A172 (cell line): Measurements from ENCODE around the gene CAMK1D. TPM values are rescaled to one million over a fixed set of nuclear protein-coding genes. Genes with fewer than 3 reads are reported as not detected.

Experiments
- DNase-seq: peaks from one replicate; pipeline ENCODE4 v3.0.0-alpha.2; 2015; ENCODE audit warnings: low spot score
- total RNA-seq: library from RNA; depleted of rRNA; stranded (reverse); fragments of >200 nt; shearing (Covaris generic); gene quantifications from 2 replicates; pipeline ENCODE4 v1.2.3, GENCODE V29; 2014

CAMK1D gene
- total RNA-seq, 1 experiment from 2014 or later: 2.6 TPM

DNA sequence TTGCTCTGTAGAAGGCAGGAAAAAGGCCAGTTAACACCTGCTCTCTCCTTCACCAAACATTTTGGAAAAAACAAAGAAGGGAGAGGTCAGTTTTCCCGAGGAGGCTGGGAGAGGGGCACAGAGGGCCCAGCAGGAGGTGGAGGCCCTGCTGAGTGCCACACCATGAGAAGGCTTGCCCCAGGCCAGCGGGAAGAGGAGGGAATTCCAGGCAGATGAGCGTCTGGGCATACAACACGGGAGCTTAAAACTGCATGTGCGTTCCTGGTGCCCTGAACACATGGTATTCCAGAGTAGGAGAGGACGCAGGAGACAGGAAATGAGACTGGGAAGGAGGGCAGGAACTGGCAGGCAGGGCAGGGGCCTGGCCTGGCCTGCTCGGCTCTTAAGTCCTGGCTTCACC is 469.7 kb downstream of the CAMK1D start:
- peak; percentile 22 for DNase-seq

DNA sequence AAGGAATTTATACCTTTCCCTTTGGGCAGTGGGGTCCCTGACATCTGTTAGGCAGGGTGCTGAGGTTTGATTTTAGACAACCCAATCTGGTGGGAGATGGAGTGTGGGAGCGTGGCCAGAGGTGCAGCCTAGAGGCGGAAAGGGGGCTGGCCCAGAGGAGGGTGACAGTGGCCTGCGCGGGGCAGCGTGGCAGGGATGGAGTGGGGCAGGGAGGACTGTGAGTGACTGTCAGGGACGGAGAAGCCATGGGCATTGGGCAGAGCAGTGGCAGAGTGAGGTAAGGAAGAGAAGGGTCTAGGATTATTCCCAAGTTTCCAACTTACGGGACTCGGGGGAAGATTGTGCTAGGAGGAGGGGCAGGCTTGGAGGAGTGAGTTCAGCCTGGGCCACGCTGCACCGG is 470.3 kb downstream of the CAMK1D start:
- no peak for DNase-seq

DNA sequence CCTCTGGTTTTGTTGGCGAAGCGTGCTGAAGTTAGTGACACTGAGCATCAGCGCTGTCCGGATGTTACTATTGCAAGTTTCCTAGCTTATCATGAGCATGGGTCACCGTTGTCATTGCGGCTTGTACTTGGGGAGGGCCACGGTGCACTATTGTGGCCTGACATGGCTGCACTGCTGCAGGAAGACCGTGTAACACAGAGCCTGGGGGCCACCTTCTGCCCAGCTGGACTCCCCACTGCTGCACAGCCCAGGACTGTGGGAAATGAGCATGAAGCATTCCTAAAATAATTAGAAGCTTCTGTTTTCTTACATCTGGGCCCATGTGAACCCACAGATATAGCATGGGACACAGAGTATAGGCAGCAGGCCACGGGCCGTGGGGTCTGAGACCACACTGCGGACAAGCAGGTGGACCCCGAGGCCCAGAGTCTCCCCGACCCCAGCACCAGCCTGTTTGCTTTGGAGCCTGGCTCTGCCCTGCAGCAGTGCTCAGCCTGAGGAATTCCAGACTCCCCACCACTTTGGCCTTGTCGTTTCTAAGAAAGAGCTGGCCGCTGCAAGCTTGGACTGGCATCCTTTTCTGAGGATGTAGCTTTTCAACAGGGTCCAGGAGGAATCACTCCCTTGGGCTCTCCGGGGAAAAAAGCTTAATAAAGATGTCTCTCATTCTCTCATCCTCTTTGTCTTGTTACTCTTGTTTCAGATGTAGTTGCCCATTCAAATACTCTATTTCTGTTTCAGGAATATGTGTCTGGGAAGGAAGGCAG is 473.0 kb downstream of the CAMK1D start:
- no peak for DNase-seq

DNA sequence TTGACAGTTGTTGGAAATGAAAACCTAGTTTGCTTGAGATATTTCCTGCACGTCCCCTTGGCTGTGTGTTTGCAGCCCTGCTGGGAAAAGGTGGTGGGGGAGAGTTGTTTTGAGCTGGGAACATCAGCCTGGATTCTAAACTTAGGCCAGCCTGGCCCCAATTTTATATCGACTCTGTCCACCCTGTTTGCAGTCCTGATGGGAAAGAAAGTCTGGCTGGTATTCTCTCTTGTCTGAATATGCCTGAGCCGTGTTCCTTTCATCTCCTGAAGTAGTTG is 473.5 kb downstream of the CAMK1D start:
- no peak for DNase-seq

DNA sequence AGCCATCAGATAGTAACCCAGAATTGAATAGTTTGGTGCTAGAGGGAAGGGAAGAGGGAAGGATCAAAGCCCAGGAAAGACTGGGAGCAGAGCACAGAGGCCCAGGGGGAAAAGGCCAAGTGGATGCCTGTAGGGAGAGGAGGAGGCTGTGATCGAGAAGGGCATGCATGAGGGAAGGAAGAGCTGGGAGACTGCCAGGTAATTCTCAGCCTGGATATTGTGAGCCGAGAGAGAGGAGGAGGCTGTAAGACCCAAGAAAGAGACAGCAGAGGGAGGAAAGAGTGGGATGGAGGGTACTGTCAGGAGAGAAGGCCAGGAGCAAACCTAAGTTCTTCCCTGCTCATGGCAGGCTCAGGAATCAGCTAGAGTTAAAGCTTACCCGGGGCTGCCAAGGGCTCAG is 474.0 kb downstream of the CAMK1D start:
- no peak for DNase-seq

DNA sequence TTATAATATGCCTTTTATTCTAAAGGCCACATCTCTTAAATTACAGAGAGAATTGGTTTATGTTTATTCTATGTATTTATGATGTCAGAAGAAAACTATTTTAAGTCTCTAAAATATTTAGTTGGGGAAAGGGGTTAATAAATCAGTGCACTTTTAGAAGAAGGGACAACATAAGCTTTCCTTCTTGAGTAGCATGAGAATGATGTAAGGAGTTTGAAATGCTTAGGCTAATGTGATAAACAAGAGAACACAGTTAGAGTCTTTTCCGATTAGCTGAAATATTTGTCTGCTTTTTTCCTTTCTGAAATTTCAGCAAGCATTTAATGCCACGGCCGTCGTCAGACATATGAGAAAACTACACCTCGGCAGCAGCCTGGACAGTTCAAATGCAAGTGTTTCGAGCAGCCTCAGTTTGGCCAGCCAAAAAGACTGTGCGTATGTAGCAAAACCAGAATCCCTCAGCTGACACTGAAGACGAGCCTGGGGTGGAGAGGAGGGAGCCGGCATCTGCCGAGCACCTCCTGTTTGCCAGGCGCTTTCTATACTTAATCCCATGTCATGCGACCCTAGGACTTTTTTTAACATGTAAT is 476.0 kb downstream of the CAMK1D start:
- no peak for DNase-seq

DNA sequence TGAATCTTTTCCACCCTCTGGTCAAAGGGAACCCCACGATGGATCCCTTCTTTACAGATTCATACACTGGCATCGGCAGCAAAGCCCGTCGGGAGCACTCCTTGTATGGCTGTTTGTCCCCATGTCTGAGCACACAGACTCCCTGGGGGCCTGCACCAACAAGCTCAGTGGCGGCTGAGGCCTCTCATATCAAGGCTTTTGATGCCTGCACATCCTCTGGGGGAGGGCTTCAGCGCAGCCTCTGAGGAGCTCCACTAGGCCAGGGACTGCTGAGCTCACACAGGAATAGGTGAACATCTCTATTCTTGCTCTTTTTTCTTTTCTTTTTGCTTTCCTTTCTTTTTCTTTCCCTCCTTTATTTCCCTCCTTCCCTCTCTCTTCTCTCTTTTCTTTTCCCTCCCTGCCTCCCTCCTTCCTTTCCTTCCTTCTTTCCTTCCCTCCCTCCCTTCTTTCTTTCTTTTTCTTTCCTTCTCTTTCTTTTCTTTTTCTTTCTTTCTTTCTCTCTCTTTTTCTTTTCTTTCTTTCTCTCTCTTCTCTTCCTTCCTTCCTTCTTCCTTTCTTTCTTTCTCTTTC is 477.5 kb downstream of the CAMK1D start:
- no peak for DNase-seq

DNA sequence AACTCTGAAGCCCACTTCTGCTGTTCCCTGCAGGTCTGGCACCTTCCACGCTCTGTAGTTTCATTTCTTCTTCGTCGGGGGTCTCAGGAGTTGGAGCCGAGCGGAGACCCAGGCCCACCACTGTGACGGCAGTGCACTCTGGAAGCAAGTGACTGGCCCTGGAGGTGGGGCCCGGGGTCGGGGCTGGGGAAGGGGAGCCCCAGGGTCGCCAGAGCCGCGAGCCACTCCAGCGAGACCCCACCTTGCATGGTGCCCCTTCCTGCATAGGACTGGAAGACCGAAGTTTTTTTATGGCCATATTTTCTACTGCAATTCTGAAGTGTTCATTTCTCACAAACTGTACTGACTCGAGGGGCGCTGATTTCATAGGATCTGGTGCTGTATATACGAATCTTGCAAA is 479.4 kb downstream of the CAMK1D start:
- no peak for DNase-seq

DNA sequence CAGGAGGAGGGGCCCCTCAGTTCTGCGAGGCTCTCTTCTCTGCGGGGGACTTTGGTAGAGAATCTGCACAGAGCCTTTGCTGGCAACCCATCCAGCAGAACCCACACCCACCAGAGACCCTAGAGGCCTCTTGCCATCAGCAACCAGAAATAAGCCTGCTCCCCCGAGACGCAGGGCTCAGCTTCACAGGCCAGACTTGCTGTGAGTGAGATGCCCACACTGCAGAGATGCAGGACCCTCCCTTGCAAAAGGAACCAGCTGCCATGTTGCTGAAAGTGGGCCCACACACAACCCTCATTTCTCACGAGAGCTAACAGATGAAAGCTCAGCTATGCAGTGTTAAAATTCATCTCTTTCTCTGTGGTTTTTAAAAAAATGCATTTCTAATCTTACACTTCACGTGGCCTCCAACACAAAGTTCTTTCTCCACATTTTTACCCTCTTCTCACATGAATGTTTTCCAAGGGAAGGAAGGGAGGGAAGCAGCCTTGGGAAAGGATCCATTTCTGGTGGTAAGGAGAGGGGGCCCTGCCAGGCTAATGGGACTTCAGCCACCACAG is 480.6 kb downstream of the CAMK1D start:
- no peak for DNase-seq

DNA sequence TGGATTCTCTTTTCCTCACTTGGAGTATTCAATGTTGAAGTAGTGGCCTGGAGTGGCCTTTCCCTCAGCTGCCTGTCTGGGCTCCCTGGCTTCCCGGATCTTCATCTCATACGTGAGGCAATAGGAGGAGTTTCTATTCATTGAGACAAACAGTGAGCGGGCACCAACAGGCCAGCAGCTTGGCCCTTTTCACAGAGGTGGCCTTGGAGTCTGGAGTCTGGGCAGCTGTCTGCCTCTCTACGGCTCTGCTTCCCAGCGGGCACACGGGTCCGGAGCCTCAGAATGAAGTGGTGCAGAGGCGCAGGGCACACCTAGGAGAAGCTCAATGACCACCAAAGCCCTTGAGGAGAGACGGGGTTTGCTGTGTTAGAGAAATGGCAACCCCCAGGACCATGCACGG is 482.7 kb downstream of the CAMK1D start:
- no peak for DNase-seq

DNA sequence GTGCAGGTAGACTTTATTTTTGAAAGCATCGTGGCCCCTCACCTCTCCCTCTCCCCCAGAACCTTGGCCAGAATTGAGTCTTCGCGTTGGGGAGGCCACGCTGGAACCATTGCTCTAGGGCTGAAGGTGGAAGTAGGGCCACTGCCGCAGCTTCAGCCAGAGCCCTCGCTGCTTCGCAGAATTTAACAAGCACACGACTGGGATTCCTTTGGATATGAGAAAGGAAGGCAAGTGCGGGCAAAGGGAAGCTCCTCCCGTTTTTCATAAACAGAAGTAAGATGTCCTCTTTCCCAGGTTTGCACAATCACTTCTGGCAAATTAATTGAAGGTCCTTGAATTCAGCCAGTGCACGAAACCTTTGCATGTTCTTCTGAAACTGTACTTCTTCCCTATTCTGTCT is 484.1 kb downstream of the CAMK1D start:
- DNase-seq: no peak

DNA sequence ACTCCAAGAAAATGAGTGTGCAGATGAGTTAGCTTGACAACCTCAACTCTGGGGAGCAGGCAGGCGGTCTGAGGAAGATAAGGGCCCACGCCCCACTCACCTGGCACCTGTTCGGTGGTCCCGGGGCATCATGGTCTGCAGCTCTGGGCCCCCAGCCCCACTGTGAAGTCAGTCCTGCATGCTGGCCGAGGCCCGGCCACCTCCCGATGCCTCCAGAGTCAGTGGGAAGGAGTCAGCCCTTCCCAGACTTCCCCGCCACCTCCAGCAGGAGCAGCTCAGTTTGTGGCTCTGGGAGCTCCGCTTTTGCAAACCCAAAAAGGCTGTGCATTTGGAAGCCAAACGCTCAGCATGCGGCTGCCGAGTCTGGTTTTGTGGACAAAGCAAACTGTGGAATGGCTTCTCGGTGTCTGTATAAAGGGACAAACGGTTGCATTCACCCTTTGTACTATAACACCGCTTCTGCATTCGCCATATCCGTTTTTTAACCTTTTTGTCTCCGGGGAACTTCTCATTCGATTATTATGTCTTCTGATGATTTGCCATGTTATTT is 484.8 kb downstream of the CAMK1D start:
- no peak for DNase-seq

DNA sequence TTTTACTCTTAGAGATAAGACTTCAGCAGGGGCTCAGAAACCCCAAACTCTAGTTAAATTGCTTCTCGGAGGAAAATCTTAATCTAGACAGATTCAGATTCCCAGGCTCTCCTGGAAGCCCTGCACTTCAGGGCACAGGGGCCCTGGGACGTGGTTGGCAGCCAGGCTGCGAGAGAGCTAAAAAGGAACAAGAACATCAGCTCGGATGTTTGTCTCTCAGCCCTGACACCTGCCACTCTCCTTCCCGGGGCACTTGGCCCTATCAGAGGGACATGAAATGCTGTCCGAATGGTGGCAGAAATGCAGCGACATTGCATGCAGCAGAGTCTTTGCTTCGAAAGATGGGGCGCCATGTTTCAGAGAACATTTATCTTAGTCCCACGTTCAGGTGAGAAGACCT is 485.4 kb downstream of the CAMK1D start:
- DNase-seq: no peak

DNA sequence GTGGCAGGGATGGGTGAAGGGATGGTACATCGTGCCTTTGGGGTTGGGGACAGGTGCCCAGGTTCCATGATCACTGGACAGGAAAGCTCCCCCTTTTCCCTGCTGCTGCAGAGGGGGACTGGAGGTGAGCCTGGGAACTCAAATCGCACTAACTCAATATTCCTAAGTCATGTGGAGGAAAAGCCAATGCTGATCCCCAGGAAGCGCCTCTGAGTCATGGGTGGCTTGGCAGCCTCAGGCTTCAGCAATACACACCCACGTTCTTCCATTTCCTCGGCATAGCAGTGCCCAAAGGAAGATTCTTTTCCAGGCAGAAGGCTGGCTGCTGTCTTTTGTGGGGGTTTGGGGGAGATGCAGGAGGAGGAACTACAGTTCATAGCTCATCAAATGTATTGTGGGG is 486.4 kb downstream of the CAMK1D start:
- no peak for DNase-seq

DNA sequence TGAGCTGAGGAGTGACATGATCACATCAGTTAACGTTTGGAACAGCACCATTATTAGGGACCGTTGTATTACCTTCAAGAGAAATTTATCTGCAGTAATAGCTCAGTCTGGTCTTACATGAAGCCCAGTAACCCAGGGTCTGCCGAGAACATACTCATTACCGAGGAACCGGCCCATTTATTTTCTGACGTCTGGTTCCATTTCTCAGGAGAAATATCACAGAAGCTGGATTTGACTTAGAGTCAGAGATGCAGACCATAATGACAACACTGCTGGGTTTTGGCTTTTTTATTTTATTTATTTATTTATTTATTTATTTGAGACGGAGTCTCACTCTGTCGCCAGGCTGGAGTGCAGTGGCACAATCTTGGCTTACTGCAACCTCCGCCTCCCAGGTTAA is 489.0 kb downstream of the CAMK1D start:
- DNase-seq: no peak

DNA sequence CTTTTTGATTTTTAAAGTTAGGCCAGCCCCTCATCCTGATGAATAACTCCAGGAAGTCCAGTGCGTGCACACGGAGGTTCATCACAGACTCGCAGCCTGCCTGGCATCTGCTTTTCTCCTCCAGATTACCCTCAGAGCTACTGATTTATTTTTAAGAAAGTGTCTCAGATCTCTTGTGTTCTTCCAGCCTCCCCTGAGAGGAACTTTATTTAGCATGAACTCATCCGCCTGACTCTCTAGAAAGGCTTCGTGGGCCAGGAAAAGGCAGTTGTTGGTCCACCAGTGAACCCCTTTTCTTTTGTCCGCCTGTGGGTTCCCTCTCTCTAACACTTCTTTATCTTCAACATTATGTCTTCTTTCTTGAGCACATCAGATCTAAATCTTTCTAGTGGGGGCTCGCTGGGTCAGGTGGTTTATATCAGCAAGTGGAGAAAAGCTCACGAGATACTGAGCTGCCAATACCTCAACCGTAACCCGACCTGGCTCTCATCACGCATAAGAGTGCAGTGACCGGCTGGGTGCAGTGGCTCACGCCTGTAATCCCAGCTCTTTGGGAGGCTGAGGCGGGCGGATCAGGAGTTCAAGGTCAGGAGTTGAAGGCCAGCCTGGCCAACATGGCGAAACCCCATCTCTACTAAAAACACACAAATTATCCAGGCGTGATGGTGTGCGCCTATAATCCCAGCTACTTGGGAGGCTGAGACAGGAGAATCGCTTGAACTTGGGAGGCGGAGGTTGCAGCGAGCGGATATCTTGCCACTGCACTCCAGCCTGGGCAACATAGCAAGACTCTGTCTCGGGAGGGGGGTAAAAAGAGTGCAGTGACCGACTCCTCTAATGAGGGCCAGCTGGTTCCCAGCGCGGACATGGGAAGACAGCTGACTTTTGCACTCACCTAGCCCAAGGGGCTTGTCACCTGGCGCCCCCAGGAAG is 489.9 kb downstream of the CAMK1D start:
- DNase-seq: no peak

DNA sequence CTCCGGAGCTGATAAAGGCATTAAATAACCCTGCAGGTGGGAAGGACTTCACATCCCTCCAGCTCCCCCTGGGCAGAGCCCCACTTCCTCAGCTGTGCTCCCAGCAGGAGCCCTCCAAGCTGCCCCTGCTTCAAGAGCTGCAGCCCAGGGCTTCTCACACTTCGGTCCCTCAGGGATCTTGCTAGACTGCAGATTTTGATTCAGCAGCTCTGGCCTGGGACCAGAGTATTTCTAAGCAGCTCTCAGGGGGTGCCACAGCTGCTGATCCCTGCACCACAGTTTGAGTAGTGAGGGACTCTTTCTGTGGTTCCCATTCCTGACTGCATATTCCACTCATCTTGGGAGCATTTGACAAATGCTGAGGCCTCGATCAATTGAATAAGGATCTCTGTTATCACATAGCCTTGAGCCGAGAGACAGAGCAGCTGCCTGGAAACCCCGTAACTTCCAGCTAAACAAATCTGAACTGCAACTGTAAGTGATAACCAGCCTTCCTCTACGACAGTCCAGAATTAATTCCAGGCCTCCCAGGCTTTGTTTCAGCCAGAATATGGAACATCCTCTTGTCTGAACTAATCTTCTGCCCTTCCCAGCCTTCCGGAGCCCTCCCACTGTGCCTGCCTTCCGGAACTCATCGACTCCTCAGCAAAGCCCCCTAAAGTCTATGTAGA is 490.7 kb downstream of the CAMK1D start:
- no peak for DNase-seq

DNA sequence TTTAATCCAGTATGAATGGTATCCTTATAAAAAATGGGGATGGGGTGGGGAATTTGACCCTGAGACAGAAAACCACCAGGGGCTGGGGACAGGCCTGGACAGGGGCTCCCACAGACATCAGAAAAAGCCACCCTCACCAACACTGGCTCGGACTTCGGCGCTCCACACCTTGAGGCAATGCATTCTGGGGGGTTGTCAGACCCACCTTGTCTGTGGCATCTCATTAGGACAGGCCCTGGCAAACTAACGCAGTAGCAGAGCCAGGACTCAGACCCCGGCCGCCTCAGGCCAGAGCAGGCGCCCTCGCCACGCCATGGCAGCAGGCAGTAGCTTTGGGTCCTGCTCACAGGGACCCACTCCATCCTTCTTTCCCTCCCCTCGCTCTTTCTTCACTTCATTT is 492.1 kb downstream of the CAMK1D start:
- no peak for DNase-seq

DNA sequence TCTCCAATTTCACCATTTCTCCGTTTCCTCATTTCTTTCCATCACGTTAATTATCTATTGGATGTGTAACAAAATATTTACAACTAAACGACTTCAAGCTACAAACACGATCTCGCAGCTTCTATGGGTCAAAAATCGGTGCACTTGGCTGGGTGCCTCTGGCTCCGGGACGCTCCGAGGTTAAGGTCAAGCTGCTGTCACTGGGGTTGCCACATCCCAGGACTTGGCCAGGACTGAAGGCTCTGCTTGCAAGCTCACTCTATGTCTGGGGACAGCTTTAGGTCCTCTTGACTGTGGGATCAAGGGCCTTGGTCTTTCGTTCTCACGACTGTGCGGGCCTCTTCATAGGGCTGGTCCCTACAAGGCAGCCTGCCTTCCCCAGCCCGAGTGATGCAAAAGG is 492.5 kb downstream of the CAMK1D start:
- no peak for DNase-seq

DNA sequence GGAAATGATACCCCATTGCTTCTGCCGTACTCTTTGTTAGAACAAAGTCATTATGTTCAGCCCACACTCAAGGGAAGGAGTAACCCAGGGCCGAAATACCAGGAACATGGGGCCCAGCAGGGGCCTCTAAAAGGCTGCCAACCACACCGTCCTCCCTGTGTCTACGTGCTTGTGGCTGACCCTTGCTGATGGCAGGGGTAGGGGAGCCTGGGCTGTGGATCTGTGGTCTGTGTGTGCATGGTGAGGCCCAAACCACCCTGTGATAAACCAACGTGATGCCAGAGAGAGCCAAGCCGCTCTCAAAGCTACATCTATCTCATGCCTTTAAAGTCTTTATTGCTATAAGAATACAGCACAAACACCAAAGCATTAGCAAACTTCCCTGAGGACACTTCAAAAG is 493.0 kb downstream of the CAMK1D start:
- no peak for DNase-seq

DNA sequence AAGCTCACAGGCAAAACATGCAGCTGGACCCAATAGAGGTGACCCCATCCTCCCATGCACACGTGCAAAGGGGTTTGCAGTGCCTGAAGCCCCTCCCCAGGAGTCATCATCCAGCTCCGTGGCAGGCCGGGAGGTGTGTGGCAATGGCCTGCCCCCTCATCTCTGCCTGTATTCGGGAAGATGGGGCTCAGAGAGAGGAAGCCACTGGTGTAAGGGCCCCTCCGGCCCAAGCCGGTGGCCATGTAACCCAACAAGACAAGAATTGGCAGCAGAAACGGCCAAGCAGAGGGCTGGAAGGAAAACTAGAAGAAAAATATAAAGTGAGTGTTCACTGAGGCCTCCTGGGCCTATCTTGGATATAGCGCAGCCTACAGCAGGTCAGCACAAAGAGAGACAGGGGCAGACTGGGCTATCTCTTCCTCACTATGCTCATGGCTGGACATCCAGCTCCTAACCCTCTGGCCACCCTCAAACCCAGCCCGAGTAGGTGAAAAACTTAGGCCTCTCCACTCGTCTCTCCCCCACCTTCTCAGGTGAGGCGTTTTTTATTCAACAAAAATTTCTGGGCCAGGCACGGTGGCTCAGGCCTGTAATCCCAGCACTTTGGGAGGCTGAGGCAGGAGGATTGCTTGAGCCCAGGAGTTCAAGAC is 494.1 kb downstream of the CAMK1D start:
- DNase-seq: no peak
